HepG2 (cell line): ENCODE measurements around the gene VDR. TPM values are rescaled to one million over a fixed set of nuclear protein-coding genes. Genes with fewer than 3 reads are reported as not detected.

ENCODE experiments used
- ATF7 ChIP-seq, 2 experiments: fragments of 450-650 bp in 1 of 2; sonication (generic) in 1 of 2; formaldehyde crosslinking in 1 of 2; IDR thresholded peaks; 2 replicates each; pipeline versions ENCODE4 v1.4.0 to v1.6.1; 2016 to 2020; ENCODE audit warnings: antibody characterized with exemption in 1 of 2, mild to moderate bottlenecking in 1 of 2, missing genetic modification reagents in 1 of 2
- ELF3 ChIP-seq: IDR thresholded peaks from 2 replicates; pipeline ENCODE4 v1.6.1; 2016; ENCODE audit warnings: missing genetic modification reagents, missing compliant biosample characterization
- HOXA5 ChIP-seq: sonication (generic); formaldehyde crosslinking; IDR thresholded peaks from 2 replicates; pipeline ENCODE4 v1.4.0; 2020; ENCODE audit warnings: missing genetic modification reagents
- MTF2 ChIP-seq: sonication (generic); formaldehyde crosslinking; IDR thresholded peaks from 2 replicates; pipeline ENCODE4 v1.5.0; 2020; ENCODE audit warnings: missing genetic modification reagents, borderline replicate concordance
- MYC ChIP-seq: sonication (generic); formaldehyde crosslinking; IDR thresholded peaks from 2 replicates; pipeline ENCODE4 v1.9.0; 2021; ENCODE audit warnings: missing genetic modification reagents, borderline replicate concordance
- NR2F6 ChIP-seq, 2 experiments: IDR thresholded peaks; 2 replicates each; pipeline ENCODE4 v1.6.1; 2016; ENCODE audit warnings: antibody characterized with exemption in 1 of 2, mild to moderate bottlenecking in 1 of 2
- RORA ChIP-seq: sonication (generic); formaldehyde crosslinking; IDR thresholded peaks from 2 replicates; pipeline ENCODE4 v1.5.0; 2020; ENCODE audit warnings: mild to moderate bottlenecking, missing genetic modification reagents, moderate library complexity
- SOX6 ChIP-seq, 2 experiments: fragments of 450-650 bp in 1 of 2; sonication (generic) in 1 of 2; formaldehyde crosslinking in 1 of 2; IDR thresholded peaks; 2 replicates each; pipeline versions ENCODE4 v1.4.0 to v1.6.1; 2017 to 2020; ENCODE audit warnings: antibody characterized with exemption in 1 of 2, mild to moderate bottlenecking in 1 of 2, missing genetic modification reagents in 1 of 2
- SP5 ChIP-seq: IDR thresholded peaks from 2 replicates; pipeline ENCODE4 v1.6.1; 2016; ENCODE audit warnings: low read depth, borderline replicate concordance
- ZFP90 ChIP-seq: sonication (generic); formaldehyde crosslinking; IDR thresholded peaks from 2 replicates; pipeline ENCODE4 v1.8.0; 2022; ENCODE audit warnings: missing genetic modification reagents, mild to moderate bottlenecking, inconsistent platforms, borderline replicate concordance
- ZNF280D ChIP-seq: sonication (generic); formaldehyde crosslinking; IDR thresholded peaks from 2 replicates; pipeline ENCODE4 v1.5.1; 2020; ENCODE audit warnings: mild to moderate bottlenecking, missing genetic modification reagents
- ZNF710 ChIP-seq: sonication (generic); formaldehyde crosslinking; IDR thresholded peaks from 2 replicates; pipeline ENCODE4 v1.5.0; 2020; ENCODE audit warnings: mild to moderate bottlenecking, missing genetic modification reagents, borderline replicate concordance
- ZNF761 ChIP-seq: sonication (generic); formaldehyde crosslinking; conservative IDR thresholded peaks from 2 replicates; pipeline ENCODE4 v1.4.0; 2020; ENCODE audit warnings: mild to moderate bottlenecking, missing genetic modification reagents
- polyA plus RNA-seq, 8 experiments: library from polyadenylated mRNA; depleted of rRNA in 3 of 8; stranded (reverse) in 7 of 8; unstranded in 1 of 8; fragments of >200 nt; fragmentation: Illumina TruSeq in 4 of 8; extraction: Trizol in 4 of 8; gene quantifications; 2 replicates each; pipeline versions ENCODE4 v1.2.1 to v1.2.3, GENCODE V29; 2011 to 2016; ENCODE audit warnings: low read depth in 4 of 8, missing spikeins in 1 of 8, mixed read lengths in 1 of 8; ENCODE audit not compliant: insufficient read depth in 1 of 8
- total RNA-seq, 5 experiments: library from RNA; depleted of rRNA; stranded (reverse); fragments of >200 nt; fragmentation: Illumina TruSeq; extraction: Trizol; gene quantifications; 2 replicates each; pipeline ENCODE4 v1.2.3, GENCODE V29; 2016; ENCODE audit warnings: low read depth in 1 of 5
- TF ChIP-seq, protein P1 (sequence below): sonication (generic); formaldehyde crosslinking; IDR thresholded peaks from 2 replicates; pipeline ENCODE4 v1.9.0; 2021; ENCODE audit warnings: missing genetic modification reagents, mild to moderate bottlenecking, borderline replicate concordance
- TF ChIP-seq, protein P2 (sequence below): sonication (generic); formaldehyde crosslinking; IDR thresholded peaks from 2 replicates; pipeline ENCODE4 v1.8.0; 2022; ENCODE audit warnings: low read depth, missing genetic modification reagents
- TF ChIP-seq, protein P3 (sequence below), 2 experiments: sonication (generic) in 1 of 2; formaldehyde crosslinking in 1 of 2; IDR thresholded peaks; 2 replicates each; pipeline versions ENCODE4 v1.4.0 to v1.6.1; 2018 to 2020; ENCODE audit warnings: missing genetic modification reagents in 2 of 2, borderline replicate concordance in 1 of 2, low read depth in 1 of 2, mild to moderate bottlenecking in 1 of 2, missing biosample characterization in 1 of 2

Gene VDR
- total and polyA plus RNA-seq, 2 of the 13 experiments (the other 11 are each of a cell fraction or from before 2014, with no cell fraction given): 0.08 to 0.33 TPM

DNA sequence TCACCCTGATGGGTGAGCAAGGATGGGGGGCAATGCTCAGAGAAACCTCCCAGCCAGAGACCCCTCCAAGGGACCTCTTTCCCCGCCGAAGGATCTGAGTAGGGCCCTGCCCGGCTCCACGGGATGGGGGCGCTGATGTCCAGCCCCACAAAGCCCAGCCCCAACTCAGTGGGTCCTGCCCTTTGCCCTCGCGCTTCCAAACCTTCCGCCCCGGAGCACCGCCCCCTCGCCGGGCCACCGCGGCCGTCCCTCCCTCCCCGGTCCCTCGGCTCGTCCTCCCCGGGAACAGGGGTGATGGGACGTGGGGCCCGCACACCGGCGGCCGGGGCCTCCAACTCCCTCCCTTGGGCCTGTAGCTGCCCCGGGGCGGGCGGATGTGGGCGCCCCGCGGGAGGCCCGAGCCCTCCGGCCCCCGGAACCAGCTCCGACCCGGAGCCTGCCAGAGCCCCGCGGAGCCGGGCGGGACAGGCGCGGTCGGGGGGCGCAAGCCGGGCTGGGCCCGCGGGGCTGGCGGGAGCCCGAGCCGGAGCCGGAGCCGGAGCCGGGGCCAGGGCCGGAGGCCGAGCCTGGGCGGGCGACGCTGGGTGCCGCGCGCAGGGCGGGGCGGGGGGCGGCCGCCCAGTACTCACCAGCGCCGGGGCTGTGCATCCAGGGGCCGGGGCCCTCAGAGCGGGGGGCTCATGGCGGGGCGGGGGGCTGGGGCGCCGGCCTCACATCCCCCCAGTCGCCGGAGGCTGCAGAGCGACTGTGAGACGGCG lies 85.5 kb downstream of the VDR start (continued):
- 0 out of 2 replicates have a peak, but pooled peaks have one; percentile 29 for TF ChIP-seq ZNF710 (CRISPR knock-in tag)
- TF ChIP-seq ZNF761 (CRISPR knock-in tag): 0 out of 2 replicates have a peak, but pooled peaks have one; percentile 33
- peak; percentile 41; the same call in 1 of the 2 replicates for TF ChIP-seq HOXA5
- no peak for TF ChIP-seq SOX6 (IDR thresholded peaks at IDR 0.05)
- TF ChIP-seq SOX6 (CRISPR knock-in tag; IDR thresholded peaks at IDR 0.05): 0 out of 2 replicates have a peak, but pooled peaks have one; percentile 32
- TF ChIP-seq, protein P1, sequence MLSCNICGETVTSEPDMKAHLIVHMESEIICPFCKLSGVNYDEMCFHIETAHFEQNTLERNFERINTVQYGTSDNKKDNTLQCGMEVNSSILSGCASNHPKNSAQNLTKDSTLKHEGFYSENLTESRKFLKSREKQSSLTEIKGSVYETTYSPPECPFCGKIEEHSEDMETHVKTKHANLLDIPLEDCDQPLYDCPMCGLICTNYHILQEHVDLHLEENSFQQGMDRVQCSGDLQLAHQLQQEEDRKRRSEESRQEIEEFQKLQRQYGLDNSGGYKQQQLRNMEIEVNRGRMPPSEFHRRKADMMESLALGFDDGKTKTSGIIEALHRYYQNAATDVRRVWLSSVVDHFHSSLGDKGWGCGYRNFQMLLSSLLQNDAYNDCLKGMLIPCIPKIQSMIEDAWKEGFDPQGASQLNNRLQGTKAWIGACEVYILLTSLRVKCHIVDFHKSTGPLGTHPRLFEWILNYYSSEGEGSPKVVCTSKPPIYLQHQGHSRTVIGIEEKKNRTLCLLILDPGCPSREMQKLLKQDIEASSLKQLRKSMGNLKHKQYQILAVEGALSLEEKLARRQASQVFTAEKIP (CRISPR knock-in tag): no peak
- peak; percentile 80 for TF ChIP-seq SP5 (CRISPR knock-in tag)
- 0 out of 2 replicates have a peak, but pooled peaks have one; percentile 57 for TF ChIP-seq MTF2
- TF ChIP-seq ATF7 (IDR thresholded peaks at IDR 0.05): no peak
- TF ChIP-seq ATF7 (CRISPR knock-in tag; IDR thresholded peaks at IDR 0.05): no peak
- peak; percentile 21; the same call in 1 of the 2 replicates for TF ChIP-seq ELF3 (CRISPR knock-in tag)
- TF ChIP-seq ZNF280D (CRISPR knock-in tag): no peak
- TF ChIP-seq, protein P2, sequence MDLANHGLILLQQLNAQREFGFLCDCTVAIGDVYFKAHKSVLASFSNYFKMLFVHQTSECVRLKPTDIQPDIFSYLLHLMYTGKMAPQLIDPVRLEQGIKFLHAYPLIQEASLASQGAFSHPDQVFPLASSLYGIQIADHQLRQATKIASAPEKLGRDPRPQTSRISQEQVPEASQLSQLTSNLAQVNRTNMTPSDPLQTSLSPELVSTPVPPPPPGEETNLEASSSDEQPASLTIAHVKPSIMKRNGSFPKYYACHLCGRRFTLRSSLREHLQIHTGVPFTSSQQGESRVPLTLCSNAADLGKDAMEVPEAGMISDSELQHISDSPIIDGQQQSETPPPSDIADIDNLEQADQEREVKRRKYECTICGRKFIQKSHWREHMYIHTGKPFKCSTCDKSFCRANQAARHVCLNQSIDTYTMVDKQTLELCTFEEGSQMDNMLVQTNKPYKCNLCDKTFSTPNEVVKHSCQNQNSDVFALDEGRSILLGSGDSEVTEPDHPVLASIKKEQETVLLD (CRISPR knock-in tag): peak; percentile 64; the same call in 1 of the 2 replicates
- TF ChIP-seq, protein P3, sequence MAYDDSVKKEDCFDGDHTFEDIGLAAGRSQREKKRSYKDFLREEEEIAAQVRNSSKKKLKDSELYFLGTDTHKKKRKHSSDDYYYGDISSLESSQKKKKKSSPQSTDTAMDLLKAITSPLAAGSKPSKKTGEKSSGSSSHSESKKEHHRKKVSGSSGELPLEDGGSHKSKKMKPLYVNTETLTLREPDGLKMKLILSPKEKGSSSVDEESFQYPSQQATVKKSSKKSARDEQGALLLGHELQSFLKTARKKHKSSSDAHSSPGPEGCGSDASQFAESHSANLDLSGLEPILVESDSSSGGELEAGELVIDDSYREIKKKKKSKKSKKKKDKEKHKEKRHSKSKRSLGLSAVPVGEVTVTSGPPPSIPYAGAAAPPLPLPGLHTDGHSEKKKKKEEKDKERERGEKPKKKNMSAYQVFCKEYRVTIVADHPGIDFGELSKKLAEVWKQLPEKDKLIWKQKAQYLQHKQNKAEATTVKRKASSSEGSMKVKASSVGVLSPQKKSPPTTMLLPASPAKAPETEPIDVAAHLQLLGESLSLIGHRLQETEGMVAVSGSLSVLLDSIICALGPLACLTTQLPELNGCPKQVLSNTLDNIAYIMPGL (CRISPR knock-in tag; IDR thresholded peaks at IDR 0.05; ENCODE audit: borderline replicate concordance in 1 of 2, low read depth in 1 of 2): peak in 1 of 2 experiments; percentile 79; a peak in 3 of 4 replicates
- peak; percentile 43; the same call in 1 of the 2 replicates for TF ChIP-seq MYC (CRISPR knock-in tag)
- TF ChIP-seq NR2F6 (IDR thresholded peaks at IDR 0.05): peak; percentile 70
- TF ChIP-seq NR2F6 (CRISPR knock-in tag; IDR thresholded peaks at IDR 0.05): peak; percentile 86
- TF ChIP-seq ZFP90: no peak; the same call in 1 of the 2 replicates
- no peak for TF ChIP-seq RORA (CRISPR knock-in tag)
